ENCODE results near the gene CLDN10. TPM values are rescaled to one million over a fixed set of nuclear protein-coding genes. Genes with fewer than 3 reads are reported as not detected.
"Not testable (repeated sequence)": the region's sequence is repeated elsewhere in the genome, so short reads cannot be mapped to it uniquely, and the experiment has no call there.

Gene CLDN10
- polyA plus RNA-seq, 3 donors from 2014 or later: not detected

GRCh38 chr13:95553581-95554385, 1.3 kb downstream of the CLDN10 start:
- Mint-ChIP-seq H3K27me3 (ENCODE audit: low read depth in 3 of 3) (peaks cover 13 to 33% (median 19%) of the 10 kb centered on the region in 3 donors), H3K27ac (no peak overlapping the region), H3K4me3 (peak overlapping the region in 4 of 5 donors; percentile 22 to 67 (median 44)), H3K9me3 (no peaks in the 10 kb centered on the region), H3K4me1 (peaks cover 3 to 16% of the 10 kb centered on the region in 2 donors), H3K36me3 (no peaks in the 10 kb centered on the region)
- no peak for DNase-seq

- Mint-ChIP-seq H3K36me3 (no peaks in the 10 kb centered on the region), H3K4me3 (no peak overlapping the region), H3K27ac (no peak overlapping the region), H3K4me1 (peaks cover 3 to 10% of the 10 kb centered on the region in 2 donors), H3K9me3 (no peaks in the 10 kb centered on the region), H3K27me3 (ENCODE audit: low read depth in 3 of 3) (peaks cover 8 to 25% (median 15%) of the 10 kb centered on the region in 3 donors)
- DNase-seq: no peak
Observed at GRCh38 chr13:95557013-95557412, 4.5 kb downstream of the CLDN10 start.

GRCh38 chr13:95559100-95559499, 6.6 kb downstream of the CLDN10 start:
- Mint-ChIP-seq H3K27ac (no peak overlapping the region), H3K27me3 (ENCODE audit: low read depth in 3 of 3) (peaks cover 6 to 18% (median 9%) of the 10 kb centered on the region in 3 donors), H3K9me3 (no peaks in the 10 kb centered on the region), H3K36me3 (no peaks in the 10 kb centered on the region), H3K4me1 (peaks cover 0 to under 1% of the 10 kb centered on the region in 2 donors), H3K4me3 (no peak overlapping the region)
- no peak for DNase-seq

- Mint-ChIP-seq H3K27ac (no peak overlapping the region), H3K4me1 (no peaks in the 10 kb centered on the region), H3K27me3 (ENCODE audit: low read depth in 3 of 3) (peaks cover 2 to 6% (median 6%) of the 10 kb centered on the region in 3 donors), H3K36me3 (no peaks in the 10 kb centered on the region), H3K9me3 (no peaks in the 10 kb centered on the region), H3K4me3 (no peak overlapping the region)
- no peak for DNase-seq
Observed at GRCh38 chr13:95560387-95560786, 7.9 kb downstream of the CLDN10 start.

- no peaks in the 10 kb centered on the region for H3K4me1 Mint-ChIP-seq
- H3K36me3 Mint-ChIP-seq: no peaks in the 10 kb centered on the region
- no peak overlapping the region for H3K4me3 Mint-ChIP-seq
- H3K27ac Mint-ChIP-seq: no peak overlapping the region
- no peak for DNase-seq
- peaks cover 0 to 10% (median 2%) of the 10 kb centered on the region in 3 donors for H3K27me3 Mint-ChIP-seq (ENCODE audit: low read depth in 3 of 3)
- H3K9me3 Mint-ChIP-seq: peaks cover 0 to 2% (median 0%) of the 10 kb centered on the region in 6 donors
Observed at GRCh38 chr13:95564091-95564490, 11.6 kb downstream of the CLDN10 start.

DNA sequence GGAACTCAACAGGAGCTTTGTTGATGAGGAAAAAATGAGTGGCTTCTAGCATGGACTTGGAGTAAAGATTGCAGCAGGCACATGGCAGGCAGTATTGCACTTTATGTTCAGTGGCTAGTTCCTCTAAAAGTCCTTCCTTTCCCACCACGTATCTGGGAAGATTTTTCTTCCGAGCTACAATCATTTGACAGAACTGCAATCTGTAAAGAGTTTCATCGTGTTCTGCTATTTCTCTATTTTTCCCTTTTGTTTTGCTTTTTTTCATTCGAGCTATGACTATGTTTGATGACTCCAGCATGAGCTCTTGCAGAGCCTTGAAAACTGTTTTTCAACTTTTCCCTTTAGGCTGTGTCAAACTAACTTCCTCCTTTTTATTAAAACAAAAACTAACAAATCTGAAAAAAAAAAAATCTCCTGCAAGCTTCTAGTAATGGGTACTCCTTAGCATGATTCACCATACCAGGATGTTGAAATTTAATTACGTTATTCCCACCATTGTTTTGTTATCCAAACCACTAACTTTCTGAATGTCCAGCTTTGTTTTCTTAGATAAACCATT, 12.3 kb downstream of the CLDN10 start:
- no peak for DNase-seq
- Mint-ChIP-seq H3K27ac (no peak overlapping the region), H3K36me3 (no peaks in the 10 kb centered on the region), H3K27me3 (ENCODE audit: low read depth in 3 of 3) (peaks cover 0 to 10% (median 2%) of the 10 kb centered on the region in 3 donors), H3K9me3 (peaks cover 0 to 2% (median 0%) of the 10 kb centered on the region in 6 donors), H3K4me1 (no peaks in the 10 kb centered on the region), H3K4me3 (no peak overlapping the region)

- DNase-seq, H3K4me3 Mint-ChIP-seq, H3K27ac Mint-ChIP-seq, H3K4me1 Mint-ChIP-seq, H3K36me3 Mint-ChIP-seq, H3K9me3 Mint-ChIP-seq: not testable (repeated sequence)
- peaks cover 0 to 10% (median 0%) of the 10 kb centered on the region in 3 donors for H3K27me3 Mint-ChIP-seq (ENCODE audit: low read depth in 3 of 3)
Observed at GRCh38 chr13:95565758-95566157, 13.2 kb downstream of the CLDN10 start.

DNA sequence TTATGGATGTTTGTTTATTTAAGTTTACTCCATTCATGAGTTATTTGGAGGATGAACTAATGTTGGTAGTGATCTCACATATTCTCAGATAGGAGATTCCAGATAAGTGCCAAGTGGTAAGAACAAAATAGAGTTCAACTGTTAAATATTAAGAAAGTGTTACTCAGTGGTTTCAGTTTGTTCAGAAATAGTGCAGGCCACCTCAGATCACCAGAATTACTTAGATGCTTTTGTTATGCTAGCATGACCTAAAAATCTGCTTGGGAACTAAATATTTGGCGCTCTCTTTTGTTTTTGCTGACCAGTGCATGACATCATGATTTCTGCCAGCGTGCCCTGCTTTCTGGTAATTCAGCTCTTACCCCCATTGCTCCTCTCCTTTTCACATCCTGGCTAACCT, 15.6 kb downstream of the CLDN10 start:
- Mint-ChIP-seq H3K27ac (no peak overlapping the region), H3K4me3 (no peak overlapping the region), H3K27me3 (ENCODE audit: low read depth in 3 of 3) (peaks cover 0 to 15% (median 0%) of the 10 kb centered on the region in 3 donors), H3K4me1 (no peaks in the 10 kb centered on the region), H3K9me3 (peaks cover 0 to 2% (median 0%) of the 10 kb centered on the region in 6 donors), H3K36me3 (no peaks in the 10 kb centered on the region)
- no peak for DNase-seq

DNA sequence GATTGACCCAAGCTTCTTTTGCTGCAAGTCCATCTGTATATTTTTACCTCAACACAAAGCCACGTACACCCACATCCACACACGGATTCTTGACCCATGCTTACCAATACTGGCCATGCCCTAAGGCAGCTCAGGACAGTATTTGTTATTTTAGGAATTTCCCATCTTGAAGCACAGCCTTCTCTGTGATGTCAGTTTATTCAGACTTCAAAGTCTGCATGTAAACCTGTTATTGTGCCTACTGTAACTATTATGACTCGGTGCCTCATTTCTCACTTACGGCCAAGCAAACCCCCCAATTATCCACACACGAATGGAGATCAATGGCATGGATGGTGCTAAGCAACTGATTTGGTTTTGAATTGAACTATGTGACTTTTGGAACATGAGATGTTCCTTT, 17.5 kb downstream of the CLDN10 start:
- Mint-ChIP-seq H3K36me3 (no peaks in the 10 kb centered on the region), H3K27ac (no peak overlapping the region), H3K4me1 (no peaks in the 10 kb centered on the region), H3K27me3 (ENCODE audit: low read depth in 3 of 3) (peaks cover 0 to 13% (median 2%) of the 10 kb centered on the region in 3 donors), H3K4me3 (no peak overlapping the region), H3K9me3 (peaks cover 0 to 2% (median 0%) of the 10 kb centered on the region in 6 donors)
- DNase-seq: no peak

GRCh38 chr13:95571941-95572340, 19.4 kb downstream of the CLDN10 start:
- DNase-seq: no peak
- no peaks in the 10 kb centered on the region for H3K9me3 Mint-ChIP-seq
- H3K36me3 Mint-ChIP-seq: no peaks in the 10 kb centered on the region
- no peak overlapping the region for H3K4me3 Mint-ChIP-seq
- peaks cover 0 to 9% (median 2%) of the 10 kb centered on the region in 3 donors for H3K27me3 Mint-ChIP-seq (ENCODE audit: low read depth in 3 of 3)
- no peaks in the 10 kb centered on the region for H3K4me1 Mint-ChIP-seq
- no peak overlapping the region for H3K27ac Mint-ChIP-seq

GRCh38 chr13:95573221-95573620, 20.7 kb downstream of the CLDN10 start:
- Mint-ChIP-seq H3K27me3 (ENCODE audit: low read depth in 3 of 3) (peaks cover 0 to 5% (median 2%) of the 10 kb centered on the region in 3 donors), H3K9me3 (no peaks in the 10 kb centered on the region), H3K27ac (no peak overlapping the region), H3K4me1 (no peaks in the 10 kb centered on the region), H3K4me3 (no peak overlapping the region), H3K36me3 (no peaks in the 10 kb centered on the region)
- DNase-seq: no peak

- Mint-ChIP-seq H3K36me3 (no peaks in the 10 kb centered on the region), H3K4me1 (no peaks in the 10 kb centered on the region), H3K27me3 (ENCODE audit: low read depth in 3 of 3) (peaks cover 0 to 12% (median 2%) of the 10 kb centered on the region in 3 donors)
Observed at GRCh38 chr13:95579303-95579702, 26.8 kb downstream of the CLDN10 start.

DNA sequence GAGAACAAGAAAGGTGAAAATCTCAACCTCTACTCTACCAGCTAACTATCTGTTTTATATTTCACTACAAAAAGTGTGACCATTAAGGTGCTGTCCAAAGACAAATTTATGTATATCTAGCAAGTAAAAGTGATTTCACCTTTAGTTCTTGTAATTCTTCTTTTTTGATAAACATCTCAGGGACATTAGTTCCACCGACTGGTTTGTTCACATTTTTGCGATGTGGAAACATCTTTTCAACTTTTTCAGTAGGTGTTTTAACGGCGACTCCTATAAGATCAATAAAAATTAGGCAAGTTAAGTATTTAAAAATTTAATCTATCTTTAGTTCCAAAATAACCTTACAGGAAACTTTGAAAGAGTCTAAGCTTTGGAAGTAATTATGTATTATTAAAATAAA, 33.3 kb downstream of the CLDN10 start:
- H3K27me3 Mint-ChIP-seq (ENCODE audit: low read depth in 3 of 3): peaks cover 0 to 13% (median 2%) of the 10 kb centered on the region in 3 donors
- peaks cover 0 to 3% (median 0%) of the 10 kb centered on the region in 3 donors for H3K36me3 Mint-ChIP-seq
- no peak overlapping the region for H3K4me3 Mint-ChIP-seq
- H3K4me1 Mint-ChIP-seq: no peaks in the 10 kb centered on the region
- H3K9me3 Mint-ChIP-seq: peaks cover 0 to 2% (median 0%) of the 10 kb centered on the region in 6 donors
- no peak for DNase-seq
- H3K27ac Mint-ChIP-seq: no peak overlapping the region

More at GRCh38 chr13:95579303-95579702, 26.8 kb downstream of the CLDN10 start:
- Mint-ChIP-seq H3K9me3 (peaks cover 0 to 2% (median 0%) of the 10 kb centered on the region in 6 donors), H3K4me3 (no peak overlapping the region), H3K27ac (no peak overlapping the region)
- DNase-seq: no peak

DNA sequence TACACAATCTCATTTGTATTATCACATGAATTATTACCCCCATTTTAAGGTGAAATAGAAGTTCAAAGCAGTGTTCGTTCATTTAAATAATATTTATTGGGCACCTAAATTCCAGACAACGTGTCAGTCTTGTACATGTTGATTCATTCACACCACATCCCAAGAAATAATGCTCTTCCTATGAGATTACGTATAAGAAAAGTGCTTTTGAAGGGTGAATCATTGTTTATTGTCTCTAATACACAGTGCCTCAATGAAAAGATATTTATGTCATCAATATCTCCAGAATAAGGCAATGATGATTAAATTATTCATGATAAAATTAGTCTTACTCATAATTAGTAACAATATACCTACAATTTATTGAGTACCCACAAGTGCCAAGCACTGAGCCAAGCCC, 35.6 kb downstream of the CLDN10 start:
- no peak overlapping the region for H3K27ac Mint-ChIP-seq
- H3K4me1 Mint-ChIP-seq: no peaks in the 10 kb centered on the region
- peaks cover 0 to 4% (median 3%) of the 10 kb centered on the region in 3 donors for H3K27me3 Mint-ChIP-seq (ENCODE audit: low read depth in 3 of 3)
- no peak overlapping the region for H3K4me3 Mint-ChIP-seq
- DNase-seq: no peak
- H3K9me3 Mint-ChIP-seq: no peaks in the 10 kb centered on the region
- peaks cover 0 to 3% (median 0%) of the 10 kb centered on the region in 3 donors for H3K36me3 Mint-ChIP-seq

All from immature natural killer cell (primary cell).